ENCODE data around the gene USP27X. TPM values are rescaled to one million over a fixed set of nuclear protein-coding genes. Genes with fewer than 3 reads are reported as not detected.
A peak's percentile ranks its signal among the peaks of the same experiment; 100 is the strongest.

USP27X gene
- 2.9 TPM for polyA plus RNA-seq (2013, experiment 1 of 2; ENCODE audit: insufficient read length)
- 3.2 TPM for polyA plus RNA-seq (2013, experiment 2 of 2; ENCODE audit: insufficient read length)

GRCh38 chrX:49878834-49879655, at the start of gene USP27X:
TSS of gene USP27X (plus strand) at chrX:49879484. CDS start at chrX:49880308, 824 bp downstream.
- peak; percentile 87 for DNase-seq

- peak; percentile 8 for DNase-seq
Observed at GRCh38 chrX:49838374-49838773, 40.9 kb upstream of the USP27X start.

GRCh38 chrX:49840679-49841078, 38.6 kb upstream of the USP27X start:
- peak; percentile 40 for DNase-seq

- no peak for DNase-seq
Observed at GRCh38 chrX:49842621-49843020, 36.7 kb upstream of the USP27X start.

DNA sequence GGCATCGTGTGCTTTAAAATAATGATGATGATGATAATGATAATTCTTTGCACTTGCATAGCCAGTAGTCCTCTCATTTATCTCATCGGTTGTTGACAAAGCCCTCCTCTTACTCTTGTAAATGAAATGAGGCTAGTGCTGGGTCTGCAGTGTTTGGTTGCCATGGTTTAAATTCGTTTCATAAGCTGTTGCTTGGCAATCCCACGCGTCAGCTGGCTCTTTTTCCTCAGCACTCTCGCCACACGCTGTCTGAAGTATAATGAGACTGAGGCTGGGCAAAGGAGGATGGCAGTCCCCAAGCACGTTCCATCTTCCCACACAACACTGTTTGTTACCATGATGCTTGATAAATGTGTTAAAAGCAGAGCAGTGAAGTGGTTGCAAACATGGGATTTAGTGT, 34.7 kb upstream of the USP27X start:
- DNase-seq = no peak

GRCh38 chrX:49845701-49846403, 33.4 kb upstream of the USP27X start:
- no peak for DNase-seq

DNA sequence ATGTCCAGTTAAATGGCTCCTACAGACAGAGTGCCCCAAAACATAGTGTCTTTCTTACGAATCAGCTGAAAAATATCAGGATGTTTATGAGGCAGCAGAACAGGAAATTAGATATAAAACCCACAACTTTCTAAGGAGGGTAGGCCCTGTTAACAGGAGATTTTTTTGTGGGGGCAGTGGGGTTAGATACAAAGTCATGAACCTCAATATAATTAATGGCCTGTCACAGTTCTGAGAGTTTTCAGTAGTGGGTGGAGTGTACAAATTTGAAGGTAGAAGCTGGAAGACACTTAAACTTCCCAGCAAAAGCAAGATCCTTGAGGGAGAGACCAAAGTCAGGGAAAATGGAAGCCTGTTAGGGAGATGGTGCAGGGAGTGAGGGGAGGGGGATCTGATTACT, 32.8 kb upstream of the USP27X start:
- DNase-seq = no peak

- DNase-seq = no peak
Observed at GRCh38 chrX:49848275-49848674, 31.0 kb upstream of the USP27X start.

DNA sequence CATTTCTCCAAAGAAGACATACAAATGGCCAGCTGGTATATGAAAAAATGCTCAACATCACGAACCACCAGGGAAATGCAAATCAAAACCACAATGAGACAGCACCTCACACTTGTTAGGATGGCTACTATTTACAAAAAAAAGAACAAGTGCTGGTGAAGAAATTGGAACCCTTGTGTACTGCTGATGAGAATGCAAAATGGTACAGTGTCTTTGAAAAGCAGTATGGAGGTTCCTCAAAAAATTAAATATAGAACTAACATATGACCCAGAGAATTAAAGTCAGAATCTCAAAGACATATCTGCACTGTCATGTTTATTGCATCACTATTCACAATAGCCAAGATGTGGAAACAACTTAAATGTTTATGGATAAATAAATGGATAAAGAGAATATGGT, 29.3 kb upstream of the USP27X start:
- DNase-seq = no peak

DNA sequence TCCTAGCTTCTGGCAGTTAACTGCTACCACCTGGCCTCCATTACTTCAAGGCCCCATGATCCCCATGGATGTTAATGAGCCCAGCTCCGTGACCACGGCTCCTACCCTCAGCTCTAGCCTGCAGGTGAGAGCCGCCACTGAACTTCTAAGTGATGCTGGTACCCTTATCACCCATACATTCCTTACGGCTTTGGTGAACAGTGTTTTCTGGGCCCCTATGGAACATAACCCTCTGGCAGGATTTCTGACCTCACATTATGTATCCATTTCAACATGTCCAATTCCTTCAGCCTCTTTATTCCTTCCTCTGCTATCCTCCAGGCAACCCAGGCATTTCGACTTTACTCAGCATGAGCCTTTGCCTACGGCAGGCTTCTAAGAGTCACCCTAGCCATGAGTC, 25.6 kb upstream of the USP27X start:
- no peak for DNase-seq

- DNase-seq = no peak
Observed at GRCh38 chrX:49856819-49857218, 22.5 kb upstream of the USP27X start.

- no peak for DNase-seq
Observed at GRCh38 chrX:49858341-49858740, 20.9 kb upstream of the USP27X start.

GRCh38 chrX:49859491-49859890, 19.8 kb upstream of the USP27X start:
- no peak for DNase-seq

DNA sequence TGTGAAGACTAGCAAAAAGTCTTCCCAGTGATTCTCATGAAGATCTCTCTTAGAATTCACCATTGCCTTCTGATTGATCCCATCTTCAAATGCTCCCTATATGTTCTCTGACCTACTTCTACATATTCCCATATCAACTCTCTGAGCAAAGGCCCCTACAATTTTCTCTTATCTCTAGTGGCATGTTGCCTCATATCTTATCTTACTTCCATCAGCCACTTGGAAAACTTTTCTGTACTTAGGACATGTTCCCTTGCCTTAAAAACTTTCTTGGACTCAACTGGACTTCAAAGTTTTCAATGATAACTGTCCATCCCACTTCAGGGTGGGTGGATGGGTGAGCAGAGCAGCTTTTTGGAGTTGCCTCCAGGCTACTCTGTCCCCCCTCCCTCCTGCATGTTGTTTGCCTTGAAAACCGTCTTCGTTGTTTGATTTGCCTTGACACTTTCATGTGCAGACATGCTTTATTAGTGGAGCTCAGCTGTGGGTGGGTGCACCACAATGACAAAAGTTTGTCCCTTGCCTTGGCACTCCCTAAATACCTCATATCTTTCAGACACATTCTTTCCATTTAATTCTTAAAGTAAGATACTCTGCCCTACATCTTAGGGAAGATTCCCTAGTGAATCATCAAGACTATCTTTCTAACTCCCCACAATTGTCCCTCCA, 18.3 kb upstream of the USP27X start:
- no peak for DNase-seq

DNA sequence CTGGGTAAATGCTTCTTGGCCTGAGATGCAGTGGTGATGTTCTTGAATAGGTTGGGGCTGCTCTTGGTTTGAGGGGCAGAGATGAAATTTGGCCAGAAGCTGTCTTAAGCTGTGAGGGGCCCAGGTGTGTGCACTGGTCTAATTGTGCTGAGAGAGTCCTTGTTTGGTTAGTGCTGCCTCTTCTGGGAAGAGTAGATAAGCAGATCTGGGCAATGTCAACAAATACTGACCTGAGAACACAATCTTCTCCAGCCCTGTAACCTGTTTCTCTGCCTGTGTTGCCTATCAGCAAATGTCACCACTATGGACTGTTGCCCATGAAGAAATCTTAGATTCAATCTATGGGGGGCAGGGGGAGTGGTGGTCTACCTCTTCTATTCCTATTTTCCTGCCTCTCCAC, 17.2 kb upstream of the USP27X start:
- DNase-seq = no peak

DNA sequence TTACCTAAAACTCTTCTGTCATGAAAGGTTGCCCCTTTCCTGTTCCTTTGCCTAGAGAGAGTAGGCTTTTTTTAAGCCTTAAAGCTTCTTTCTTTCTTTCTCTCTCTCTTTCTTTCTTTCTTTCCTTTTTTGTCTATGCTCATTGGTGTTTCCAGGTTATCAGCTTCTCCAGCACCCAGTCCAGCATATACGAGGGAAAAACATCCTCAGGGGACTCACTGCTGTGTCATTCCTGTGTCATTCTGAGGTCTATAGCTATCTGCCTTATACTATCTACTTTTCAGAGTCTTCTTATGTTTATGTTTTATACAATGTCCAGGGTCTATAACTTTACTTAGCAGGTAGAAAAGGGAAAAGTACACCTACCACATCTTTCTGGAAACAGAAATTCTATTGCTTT, 10.5 kb upstream of the USP27X start:
- DNase-seq = no peak

DNA sequence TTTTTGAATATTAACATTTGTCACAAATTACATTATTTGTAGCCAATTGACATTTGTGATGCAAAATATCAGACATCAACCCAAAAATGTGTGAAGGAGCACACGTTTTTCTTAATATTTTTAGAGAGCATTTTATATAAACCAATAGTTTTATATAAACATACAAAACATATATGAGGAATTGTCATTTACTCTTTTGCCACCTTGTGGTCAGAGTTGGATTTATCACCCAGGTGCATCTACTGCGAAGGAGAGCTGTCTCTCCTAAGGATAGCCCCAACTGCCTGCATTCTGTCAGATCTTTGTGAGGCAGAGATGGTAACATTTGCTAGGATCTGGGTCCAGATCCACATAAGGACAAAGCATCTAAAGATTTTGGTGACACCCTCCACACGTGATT, 2.5 kb upstream of the USP27X start:
- no peak for DNase-seq

GRCh38 chrX:49877397-49878101, 1.7 kb upstream of the USP27X start:
- DNase-seq = no peak

DNA sequence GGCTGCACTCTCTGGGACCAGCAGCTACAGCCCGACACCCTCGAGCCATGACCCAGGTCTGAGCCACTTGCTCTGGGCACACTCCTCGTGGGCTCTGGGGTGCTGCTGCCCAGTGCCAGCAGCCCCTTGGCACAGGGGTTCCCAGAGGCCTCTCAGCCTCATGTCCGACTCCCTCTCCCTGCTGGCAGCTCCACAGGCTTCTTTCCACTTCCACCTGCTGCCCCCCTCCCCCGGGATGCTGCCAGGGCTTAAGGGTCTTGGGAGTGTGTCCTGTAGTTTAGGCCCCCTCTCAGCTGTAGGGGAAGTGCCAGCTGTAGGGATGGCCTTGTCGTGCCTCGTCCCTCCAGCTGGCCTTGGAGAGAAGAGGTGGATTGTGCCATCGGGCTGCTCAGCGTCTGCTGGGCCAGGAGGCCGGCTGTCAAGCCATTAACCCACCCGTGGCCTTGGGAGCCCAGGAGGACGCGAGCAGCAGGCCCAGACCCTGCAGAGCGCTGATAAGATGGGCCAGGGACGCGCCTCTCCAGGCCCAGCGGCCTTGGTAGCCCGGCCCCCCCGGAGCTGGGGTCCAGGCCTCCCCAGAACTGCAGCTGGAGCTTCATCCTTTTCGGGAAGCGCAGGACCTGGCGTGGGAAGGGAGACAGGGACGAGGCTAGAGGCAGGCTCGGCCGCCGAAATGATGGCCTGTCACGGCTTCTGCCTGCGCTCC, 1.0 kb upstream of the USP27X start:
- no peak for DNase-seq

- DNase-seq = no peak
Observed at GRCh38 chrX:49879656-49880277, 483 bp downstream of the USP27X start.

DNA sequence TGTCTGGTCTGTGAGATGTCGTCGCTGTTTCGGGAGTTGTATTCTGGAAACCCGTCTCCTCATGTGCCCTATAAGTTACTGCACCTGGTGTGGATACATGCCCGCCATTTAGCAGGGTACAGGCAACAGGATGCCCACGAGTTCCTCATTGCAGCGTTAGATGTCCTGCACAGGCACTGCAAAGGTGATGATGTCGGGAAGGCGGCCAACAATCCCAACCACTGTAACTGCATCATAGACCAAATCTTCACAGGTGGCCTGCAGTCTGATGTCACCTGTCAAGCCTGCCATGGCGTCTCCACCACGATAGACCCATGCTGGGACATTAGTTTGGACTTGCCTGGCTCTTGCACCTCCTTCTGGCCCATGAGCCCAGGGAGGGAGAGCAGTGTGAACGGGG, 1.4 kb downstream of the USP27X start:
- DNase-seq = no peak
